NCI-H526 (cell line): Measurements from ENCODE around the gene ERP29.
"Not testable (repeated sequence)": the region's sequence is repeated elsewhere in the genome, so short reads cannot be mapped to it uniquely, and the experiment has no call there.

Experiments
- DNase-seq, 2 experiments: peaks; one replicate each; lab custom pipeline; 2025; lab: John Stamatoyannopoulos, UW

The ERP29 gene

DNA sequence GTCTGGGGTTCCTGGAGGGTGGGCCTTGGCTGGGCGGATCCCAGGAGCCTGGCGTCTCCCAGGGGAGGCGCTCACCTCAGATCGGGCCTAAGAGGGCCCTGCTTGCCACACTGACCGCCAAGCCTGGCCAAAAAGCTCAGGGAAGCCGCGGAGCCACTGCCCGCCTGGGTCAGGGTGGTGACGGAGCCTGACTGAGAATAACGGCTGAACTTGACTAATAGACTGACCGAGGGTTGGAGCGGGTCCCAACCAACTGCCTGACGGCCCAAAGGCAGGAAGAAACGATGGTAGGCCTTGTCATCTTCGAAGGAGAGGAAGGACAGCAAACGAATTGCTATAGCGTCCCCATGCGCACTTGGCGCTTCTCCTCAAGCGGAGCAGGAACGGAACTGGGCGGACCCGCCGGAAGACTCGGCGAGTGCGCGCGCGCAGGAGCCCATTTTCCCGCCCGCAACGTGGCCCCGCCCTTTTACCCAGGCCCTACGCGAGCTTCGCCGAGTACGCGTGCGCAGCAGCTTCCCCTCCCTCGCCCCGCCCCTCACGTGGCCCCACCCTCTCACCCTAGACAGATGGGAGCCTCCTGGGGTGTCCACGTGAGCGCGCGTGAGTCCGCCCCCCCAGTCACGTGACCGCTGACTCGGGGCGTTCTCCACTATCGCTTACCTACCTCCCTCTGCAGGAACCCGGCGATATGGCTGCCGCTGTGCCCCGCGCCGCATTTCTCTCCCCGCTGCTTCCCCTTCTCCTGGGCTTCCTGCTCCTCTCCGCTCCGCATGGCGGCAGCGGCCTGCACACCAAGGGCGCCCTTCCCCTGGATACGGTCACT is at the start of gene ERP29, which contains the start of gene TMEM116:
Gene ERP29 (plus strand): TSS at position 652 of the 826 bp plus-strand sequence. CDS start 40 bp downstream, at position 692.
Gene TMEM116 (minus strand): TSS at position 391 of the 826 bp plus-strand sequence. CDS start 7,895 bp downstream, outside the sequence.
- DNase-seq = peak; percentile 97 to 99

- no peak for DNase-seq
Observed at GRCh38 chr12:111964935-111965334, 48.3 kb upstream of the ERP29 start.

- no peak for DNase-seq
Observed at GRCh38 chr12:111971800-111972199, 41.4 kb upstream of the ERP29 start.

DNA sequence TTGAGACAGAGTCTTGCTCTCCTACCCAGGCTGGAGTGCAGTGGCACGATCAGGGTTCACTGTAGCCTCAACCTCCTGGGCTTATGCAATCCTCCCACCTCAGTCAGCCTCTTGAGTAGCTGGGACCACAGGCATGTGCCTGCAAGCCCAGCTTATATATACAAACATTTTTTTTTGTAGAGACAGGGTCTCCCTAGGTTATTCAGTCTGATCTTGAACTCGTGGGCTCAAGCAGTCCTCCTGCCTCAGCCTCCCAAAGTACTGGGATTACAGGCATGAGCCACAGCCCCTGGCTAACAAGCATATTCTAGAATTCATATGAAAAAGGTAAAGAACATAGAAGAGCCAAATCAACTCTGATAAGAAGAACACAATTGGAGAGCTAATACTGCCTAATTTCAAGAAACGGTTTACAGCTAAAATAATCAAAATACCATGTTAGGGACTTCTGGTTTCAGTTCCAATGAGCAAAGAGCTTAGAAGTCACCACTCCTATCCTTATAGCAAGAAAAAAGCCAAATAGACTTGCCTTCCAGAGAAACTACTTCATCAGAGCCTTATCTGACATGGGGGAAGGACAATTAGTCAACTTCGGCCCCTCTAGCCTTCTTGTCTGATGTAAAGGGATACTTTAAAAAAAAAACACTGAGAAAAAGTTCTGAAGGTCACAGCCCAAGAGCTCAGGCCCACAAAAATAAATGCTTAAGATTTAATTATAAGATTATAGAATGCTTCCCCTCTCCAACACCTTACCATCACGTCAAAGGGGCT is 37.9 kb upstream of the ERP29 start:
- DNase-seq = no peak

DNA sequence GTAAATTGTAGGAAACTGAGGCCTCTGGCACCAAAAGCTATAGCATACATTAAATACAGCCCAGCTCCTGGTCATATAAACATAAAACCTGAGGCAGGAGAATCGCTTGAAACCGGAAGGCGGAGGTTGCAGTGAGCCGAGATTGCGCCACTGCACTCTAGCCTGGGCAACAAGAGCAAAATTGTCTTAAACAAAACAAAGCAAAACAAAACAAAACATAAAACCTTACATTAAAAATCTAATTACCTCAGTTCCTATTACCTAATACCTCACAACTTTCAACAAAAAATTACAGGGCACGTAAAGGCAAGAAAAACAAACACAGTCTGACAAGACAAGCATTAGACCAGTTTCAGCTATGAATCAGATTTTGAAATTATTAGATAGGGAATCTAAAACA is 36.9 kb upstream of the ERP29 start:
- DNase-seq = no peak

GRCh38 chr12:111976860-111977259 is 36.4 kb upstream of the ERP29 start:
- DNase-seq = no peak

DNA sequence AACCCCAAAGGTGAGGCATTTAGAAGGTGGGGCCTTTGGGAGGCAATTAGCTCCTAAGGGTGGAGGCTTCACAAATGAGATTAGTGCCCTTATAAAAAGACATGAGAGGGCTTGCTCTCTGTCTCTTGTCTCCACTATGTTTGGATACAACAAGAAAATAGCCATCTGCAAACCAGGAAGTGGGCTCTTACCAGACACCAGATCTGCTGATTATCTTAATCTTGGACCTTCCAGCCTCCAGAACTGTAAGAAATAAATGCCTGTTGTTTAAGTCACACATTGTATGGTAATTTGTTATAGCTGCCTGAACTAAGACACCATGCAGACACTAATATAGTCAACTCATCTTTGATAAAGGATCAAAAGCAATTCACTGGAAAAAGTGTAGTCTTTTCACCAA is 34.7 kb upstream of the ERP29 start:
- DNase-seq = no peak

DNA sequence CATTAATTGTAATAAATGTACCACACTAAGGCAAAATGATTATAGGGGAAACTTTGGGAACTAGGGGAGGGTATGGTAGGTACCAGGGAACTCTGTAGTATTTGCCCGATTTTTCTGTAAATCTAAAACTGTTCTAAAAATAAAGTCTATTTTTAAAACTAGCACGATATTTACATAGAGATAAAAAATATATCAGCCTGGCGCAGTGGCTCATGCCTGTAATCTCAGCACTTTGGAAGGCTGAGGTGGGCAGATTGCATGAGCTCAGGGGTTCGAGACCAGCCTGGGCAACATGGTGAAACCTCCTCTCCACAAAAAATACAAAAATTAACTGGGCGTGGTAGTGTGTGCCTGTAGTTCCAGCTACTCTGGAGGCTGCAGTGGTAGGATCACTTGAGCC is 32.6 kb upstream of the ERP29 start:
- DNase-seq = no peak

DNA sequence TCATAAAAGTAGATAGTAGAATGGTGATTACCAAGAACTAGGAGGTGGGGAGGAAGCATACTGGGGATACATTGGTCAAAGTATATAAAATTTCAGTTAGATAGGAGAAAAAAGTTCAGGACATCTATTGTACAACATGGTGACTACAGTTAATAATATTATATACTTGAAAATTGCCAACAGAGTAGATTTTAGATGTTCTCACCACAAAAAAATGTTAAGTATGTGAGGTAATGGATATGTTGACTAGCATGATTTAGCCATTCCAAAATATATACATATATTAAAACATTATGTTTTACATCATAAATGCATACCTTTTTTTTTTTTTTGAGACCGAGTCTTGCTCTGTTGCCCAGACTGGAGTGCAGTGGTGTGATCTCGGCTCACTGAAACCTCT is 31.2 kb upstream of the ERP29 start:
- no peak for DNase-seq

GRCh38 chr12:111984820-111985219 is 28.4 kb upstream of the ERP29 start:
- DNase-seq = no peak

DNA sequence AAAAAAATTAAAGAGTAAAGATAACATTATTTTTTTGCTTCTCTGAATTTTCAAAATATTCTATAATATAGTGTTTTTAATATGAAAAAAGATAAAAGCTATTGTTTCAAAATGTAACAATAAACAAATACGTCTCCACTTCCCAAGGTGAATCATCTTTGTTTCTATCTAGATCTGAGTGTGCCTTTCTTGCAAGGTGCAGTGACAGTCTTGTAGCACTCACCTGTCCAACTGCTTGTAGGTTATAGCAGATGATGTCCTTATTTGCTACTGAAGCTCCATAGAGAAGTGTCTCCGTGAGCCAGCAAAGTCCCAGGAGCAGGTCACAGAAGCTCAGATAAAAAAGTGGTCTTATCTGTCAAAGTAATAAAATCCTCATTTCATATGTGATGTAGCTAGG is 21.7 kb upstream of the ERP29 start:
- no peak for DNase-seq

DNA sequence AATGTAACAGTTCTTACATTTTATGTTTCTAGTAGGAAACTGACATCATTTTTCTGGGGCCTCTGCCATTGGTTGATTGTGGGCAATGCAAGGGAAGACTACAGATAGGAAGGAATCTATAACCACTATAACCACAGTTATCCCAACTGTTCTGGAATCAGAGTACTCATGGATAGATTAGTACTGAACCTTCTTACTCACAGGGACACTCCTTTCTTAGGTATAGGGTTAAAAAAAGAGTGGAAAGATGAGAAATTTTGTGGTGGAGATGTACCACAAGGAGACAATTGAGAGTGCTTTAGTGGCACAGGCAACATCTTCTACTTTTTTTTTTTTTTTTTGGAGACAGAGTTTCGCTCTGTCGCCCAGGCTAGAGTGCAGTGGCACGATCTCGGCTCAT is 21.3 kb upstream of the ERP29 start:
- DNase-seq = no peak

DNA sequence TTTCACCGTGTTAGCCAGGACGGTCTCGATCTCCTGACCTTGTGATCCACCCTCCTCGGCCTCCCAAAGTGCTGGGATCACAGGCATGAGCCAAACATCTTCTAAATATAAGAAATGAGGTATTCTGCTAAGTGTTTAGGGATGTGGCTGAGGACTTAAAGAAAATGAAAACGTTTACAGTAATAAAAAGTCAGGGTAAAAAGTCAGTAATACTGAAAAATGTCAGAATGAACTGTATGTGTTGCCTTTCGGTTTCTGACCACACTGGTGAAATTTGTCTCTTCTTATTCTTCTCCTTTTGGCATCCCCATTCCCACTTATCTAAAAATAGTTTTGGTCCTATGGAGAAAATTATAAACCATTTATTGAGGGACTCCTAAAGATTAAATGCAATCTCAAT is 20.8 kb upstream of the ERP29 start:
- DNase-seq = no peak

GRCh38 chr12:111993292-111994150 is 19.7 kb upstream of the ERP29 start:
- DNase-seq = no peak

DNA sequence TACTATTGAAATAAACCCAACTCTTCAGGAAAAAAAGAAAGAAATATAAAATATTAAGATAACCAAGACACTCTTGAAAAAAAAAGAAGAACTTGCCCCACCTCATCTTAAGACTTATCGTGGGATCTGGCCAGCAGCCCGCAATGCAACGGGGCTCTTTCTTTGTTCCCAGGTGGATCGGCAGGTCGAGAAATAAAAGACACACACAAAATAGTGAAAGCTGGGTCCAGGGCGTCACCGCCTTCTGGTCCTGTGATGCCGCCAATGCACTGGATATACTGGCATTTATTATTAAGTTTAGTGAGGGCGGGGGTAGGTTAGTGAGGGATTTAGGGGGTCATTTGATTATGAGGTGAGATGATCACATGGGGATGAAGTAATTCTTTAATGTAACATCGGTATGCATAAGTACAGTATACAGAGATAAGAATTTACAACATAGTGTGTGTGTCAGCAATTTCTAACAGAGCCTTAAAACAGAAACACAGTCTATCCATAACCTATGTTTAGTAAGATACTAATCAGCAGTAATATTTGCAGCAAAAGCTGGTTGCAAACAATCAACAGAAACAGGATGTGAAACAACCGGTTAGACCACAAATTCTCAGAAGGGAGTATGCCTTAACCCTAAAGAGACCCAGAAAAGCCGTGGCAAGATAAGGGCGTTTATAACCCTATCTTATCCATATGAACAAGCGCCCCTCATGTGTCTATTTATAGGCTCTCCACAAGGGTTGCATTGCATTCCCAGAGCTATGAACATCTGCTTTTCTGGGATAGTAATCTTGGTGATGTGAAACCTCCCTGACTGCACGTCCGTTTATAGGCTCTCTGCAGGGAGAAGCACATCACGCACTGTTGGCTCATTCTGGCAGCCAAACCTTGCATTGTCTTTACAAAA is 18.8 kb upstream of the ERP29 start:
- not testable (repeated sequence) for DNase-seq

DNA sequence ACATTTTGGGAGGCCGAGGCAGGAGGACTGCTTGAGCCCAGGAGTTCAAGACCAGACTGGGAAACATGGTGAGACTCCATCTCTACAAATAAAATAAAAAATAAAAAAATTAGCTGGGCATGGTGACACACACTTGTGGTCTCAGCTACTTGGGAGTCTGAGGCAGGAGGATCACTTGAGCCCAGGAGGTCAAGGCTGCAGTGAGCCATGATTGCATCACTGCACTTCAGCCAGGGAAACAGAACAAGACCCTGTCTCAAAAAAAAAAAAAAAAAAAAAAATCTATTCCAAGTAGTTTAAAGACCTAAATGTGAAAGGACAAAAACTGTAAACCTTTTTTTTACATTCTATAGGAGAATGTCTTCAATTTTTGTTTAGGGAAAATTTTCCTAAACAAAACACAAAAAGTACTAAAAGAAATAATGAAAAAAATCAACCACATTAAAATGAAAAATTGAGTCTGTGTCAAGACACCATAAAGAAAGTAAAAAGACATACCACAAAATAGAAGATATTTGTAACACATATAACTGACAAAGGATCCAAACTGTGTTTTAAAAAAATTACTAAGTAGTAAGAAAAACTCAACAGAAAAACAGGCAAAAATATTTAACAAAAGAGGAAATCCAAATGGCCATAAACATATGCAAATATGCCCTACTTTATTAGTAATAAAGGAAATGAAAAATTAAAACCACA is 17.3 kb upstream of the ERP29 start:
- DNase-seq = no peak

DNA sequence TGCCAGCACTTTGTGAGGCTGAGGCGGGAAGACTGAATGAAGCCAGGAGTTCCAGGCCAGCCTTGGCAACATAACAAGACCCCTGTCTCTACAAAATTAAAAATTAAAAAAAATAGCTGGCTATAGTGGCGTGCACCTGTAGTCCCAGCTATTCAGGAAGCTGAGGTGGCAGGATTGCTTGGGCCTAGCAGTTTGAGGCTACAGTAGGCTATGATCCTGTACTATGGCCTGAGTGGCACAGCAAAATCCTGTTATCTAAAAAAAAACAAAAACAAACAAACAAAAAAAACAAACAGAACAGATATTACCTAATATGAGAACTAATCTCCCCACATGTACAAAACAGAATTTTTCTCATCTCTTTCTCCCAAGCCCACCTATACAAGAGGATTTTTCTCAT is 15.9 kb upstream of the ERP29 start:
- no peak for DNase-seq

DNA sequence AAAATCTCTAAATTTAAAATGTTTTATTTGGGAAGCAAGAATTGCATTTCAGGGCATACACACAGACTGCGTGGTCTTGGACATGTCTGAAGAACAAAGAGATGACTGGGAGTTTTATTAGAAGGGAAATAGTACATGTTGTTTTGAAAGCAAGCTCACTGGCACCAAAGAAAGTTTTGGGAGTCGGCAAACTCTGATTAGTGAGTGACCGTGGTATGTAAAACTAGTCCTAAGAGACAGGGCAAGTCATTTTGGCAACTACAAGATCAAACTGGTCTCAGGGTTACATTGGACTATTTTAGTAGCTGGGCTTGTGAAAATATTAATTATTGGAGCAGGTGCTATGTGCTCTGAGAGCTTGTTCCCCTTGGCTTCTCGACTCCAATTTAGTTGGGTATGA is 15.2 kb upstream of the ERP29 start:
- DNase-seq = no peak

GRCh38 chr12:111999129-111999528 is 14.1 kb upstream of the ERP29 start:
- not testable (repeated sequence) for DNase-seq

DNA sequence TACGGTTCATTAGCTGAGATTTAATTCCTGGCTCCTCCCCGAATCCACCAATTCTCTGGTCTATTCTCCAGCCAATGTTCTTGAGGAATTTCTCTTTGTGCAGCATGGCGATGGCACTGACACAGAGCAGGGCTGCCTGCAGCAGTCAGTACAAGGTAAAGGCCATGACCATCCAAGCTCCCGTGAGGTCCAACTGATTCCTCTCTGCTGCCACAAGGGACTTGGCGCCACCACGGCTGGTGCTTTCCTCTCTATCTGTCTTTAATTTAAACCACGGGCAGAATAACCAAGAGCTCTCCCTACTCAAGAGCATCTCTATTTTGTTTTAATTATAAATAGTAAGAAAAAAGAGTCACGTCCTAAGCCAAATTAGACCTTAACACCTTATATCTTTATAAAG is 12.4 kb upstream of the ERP29 start:
- no peak for DNase-seq

- DNase-seq = no peak
Observed at GRCh38 chr12:112001576-112001975, 11.7 kb upstream of the ERP29 start.
